ENCODE data around the gene CD226. TPM values are rescaled to one million over a fixed set of nuclear protein-coding genes. Genes with fewer than 3 reads are reported as not detected.

CD226 gene
- total and polyA plus RNA-seq, 2 of the 4 experiments (the other 2 are of a cell fraction), result 0.29 to 1.1 TPM

DNA sequence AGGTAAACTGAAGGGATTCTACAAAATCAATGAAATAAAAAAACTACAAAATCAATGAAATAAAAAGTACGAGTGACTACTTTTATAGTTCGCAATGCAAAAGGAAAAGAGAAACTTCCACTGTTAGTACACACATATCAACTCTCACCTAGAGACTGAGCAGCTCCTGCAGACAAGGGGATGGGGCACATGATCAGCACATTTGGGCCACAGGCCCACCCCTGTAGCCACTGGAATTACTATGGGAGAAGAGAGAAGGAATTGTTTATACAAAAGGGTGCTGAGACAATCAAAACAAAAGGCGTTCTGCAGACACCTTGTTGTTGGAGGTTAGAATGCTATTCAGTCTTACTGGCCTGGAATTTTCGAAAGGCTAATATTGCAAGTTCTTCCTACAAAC lies 34.7 kb upstream of the CD226 start:
- DNase-seq (no peak), ATAC-seq (ENCODE audit: low read depth) (no peak)
- Histone ChIP-seq H2AFZ (replicated peaks; ENCODE audit: low read length, poor library complexity) (no peak overlapping the region), H3K14ac (replicated peaks; ENCODE audit: low read depth, low read length) (no peak overlapping the region), H2BK5ac (ENCODE audit: low read depth, low read length, poor library complexity, severe bottlenecking) (no peak overlapping the region), H3K27me3 (ENCODE audit: control insufficient read depth, insufficient read depth, low read length) (no peaks in the 10 kb centered on the region), H4K91ac (ENCODE audit: insufficient read depth, low read depth, low read length) (no peak overlapping the region), H3K4me1 (ENCODE audit: control insufficient read depth, insufficient read depth, low read length) (no peaks in the 10 kb centered on the region), H3K4ac (ENCODE audit: low read depth, low read length) (no peak overlapping the region), H3K9ac (ENCODE audit: low read depth, low read length) (no peak overlapping the region), H3K18ac (ENCODE audit: low read depth, low read length) (no peak overlapping the region), H2AK5ac (ENCODE audit: low read depth, low read length) (no peak overlapping the region), H3K36me3 (ENCODE audit: control insufficient read depth, insufficient read depth, low read length) (no peaks in the 10 kb centered on the region), H3K79me1 (ENCODE audit: low read depth in 1 of 2, low read length in 2 of 2) (no peaks in the 10 kb centered on the region), H3K9me3 (ENCODE audit: control insufficient read depth, insufficient read depth, low read length) (no peaks in the 10 kb centered on the region), H3K56ac (ENCODE audit: extremely low read depth, insufficient read depth, low read length) (no peak overlapping the region), H3K9me1 (ENCODE audit: insufficient read depth, low read length) (no peaks in the 10 kb centered on the region), H3K23ac (ENCODE audit: low read depth, low read length) (no peak overlapping the region), H2BK20ac (ENCODE audit: low read depth, low read length) (no peak overlapping the region), H3K4me2 (ENCODE audit: low read depth, low read length) (no peak overlapping the region), H2AK9ac (replicated peaks; ENCODE audit: low read depth, low read length, poor library complexity) (no peak overlapping the region), H4K5ac (ENCODE audit: low read depth, low read length) (no peak overlapping the region), H3K27ac (ENCODE audit: insufficient read depth, low read length) (no peak overlapping the region), H4K20me1 (ENCODE audit: insufficient read depth, low read length) (no peaks in the 10 kb centered on the region), H4K8ac (ENCODE audit: low read depth in 2 of 2, low read length in 2 of 2) (no peak overlapping the region), H3K4me3 (ENCODE audit: insufficient read depth, low read depth, low read length) (no peak overlapping the region), H2BK120ac (ENCODE audit: low read depth, low read length) (no peak overlapping the region), H2BK15ac (ENCODE audit: low read depth, low read length) (no peak overlapping the region)
- no TSS peak for BruUV-seq (replicated peaks)
- in situ Hi-C loops (cut with MboI; ENCODE audit: low sequenced_read_pairs) (no loop called here), intact Hi-C loops (cut with micrococcal nuclease) (no loop called here), dilution Hi-C loops (cut with HindIII; ENCODE audit: low sequenced_read_pairs, unreplicated experiment) (no loop called here)
- ChIA-PET CTCF (no interaction called here), POLR2A (ENCODE audit: unreplicated experiment) (no interaction called here)
- TF ChIP-seq BHLHE40 (IDR thresholded peaks at IDR 0.05; ENCODE audit: low read depth, low read length) (no peak), CTCF (conservative IDR thresholded peaks at IDR 0.05; ENCODE audit: low read depth, low read length) (no peak), CEBPB (IDR thresholded peaks at IDR 0.05; ENCODE audit: low read depth, low read length) (no peak)
- WGBS, 2 experiments (ENCODE audit: extremely low coverage in 2 of 2, insufficient read length in 1 of 2), result 80% methylated on average over 1 of the region's 4 CpGs; no CpG with 5 or more reads in 1 of the 2 experiments

All from IMR-90 (cell line).